HG02970 (cell line): Measurements from ENCODE around the gene CCDC73.

Experiments
- ATAC-seq: cut with Tn5 transposase; IDR thresholded peaks from one replicate; pipeline ENCODE4 v1.9.1; 2021; ENCODE audit warnings: mild to moderate bottlenecking, moderate library complexity, moderate number of reproducible peaks; ENCODE audit not compliant: unreplicated experiment, low FRiP score

Gene CCDC73

GRCh38 chr11:32555895-32556294 lies 238.6 kb downstream of the CCDC73 start:
- no peak for ATAC-seq

GRCh38 chr11:32555091-32555490 lies 239.4 kb downstream of the CCDC73 start:
- ATAC-seq, result no peak
